GM19372 (cell line): Measurements from ENCODE around the gene OR2G6.
"Not testable (repeated sequence)": the region's sequence is repeated elsewhere in the genome, so short reads cannot be mapped to it uniquely, and the experiment has no call there.

ENCODE experiments used
- ATAC-seq: cut with Tn5 transposase; IDR thresholded peaks from one replicate; pipeline ENCODE4 v1.9.1; 2021; ENCODE audit warnings: mild to moderate bottlenecking, low read depth, moderate library complexity; ENCODE audit not compliant: unreplicated experiment

The OR2G6 gene

GRCh38 chr1:248573856-248574255, 66.0 kb downstream of the OR2G6 start:
- not testable (repeated sequence) for ATAC-seq

- not testable (repeated sequence) for ATAC-seq
Measured at GRCh38 chr1:248574657-248575056, 66.8 kb downstream of the OR2G6 start, which contains the start of gene OR2T34. Gene OR2T34, minus strand, starts transcription at chr1:248574757. Its CDS starts 0 bp downstream, at chr1:248574757.

DNA sequence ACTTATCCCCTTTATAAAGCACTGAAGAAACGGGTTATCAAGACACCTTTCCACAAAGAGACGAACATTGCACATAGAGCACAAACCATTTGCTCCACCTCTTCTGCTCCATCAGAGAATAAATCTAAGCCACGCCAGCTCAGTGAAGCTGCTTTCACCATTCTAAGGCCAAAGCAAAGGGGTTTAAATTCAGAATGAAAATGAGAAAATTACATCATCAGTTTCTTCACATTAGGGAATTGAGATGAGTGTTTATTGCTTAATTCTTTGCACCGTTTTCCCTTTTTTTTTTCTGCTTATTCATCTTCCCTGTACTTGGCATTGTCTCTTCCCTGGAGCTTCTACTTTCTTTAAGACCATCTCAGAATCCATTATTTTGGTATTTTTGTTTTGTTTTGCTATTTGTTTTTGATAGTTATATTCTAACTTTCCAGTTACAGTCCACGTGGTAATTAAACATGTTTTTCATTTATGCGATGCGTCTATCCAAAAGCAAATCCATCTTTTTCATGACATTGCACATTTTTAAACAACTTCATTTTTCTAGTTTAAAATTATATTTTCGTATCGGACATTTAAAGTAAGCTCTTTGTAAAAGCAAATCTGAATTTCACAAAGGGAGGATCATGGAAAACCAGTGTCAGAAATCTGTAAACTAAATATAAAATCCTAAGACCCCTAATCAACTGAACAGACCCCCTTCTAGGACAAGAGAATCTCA, 68.5 kb downstream of the OR2G6 start:
- no peak for ATAC-seq
